GM18499 (cell line): ENCODE data around the gene TLR10.
"Not testable (repeated sequence)": the region's sequence is repeated elsewhere in the genome, so short reads cannot be mapped to it uniquely, and the experiment has no call there.

Experiments
- ATAC-seq: cut with Tn5 transposase; IDR thresholded peaks from one replicate; pipeline ENCODE4 v1.9.1; 2021; ENCODE audit warnings: moderate number of reproducible peaks; ENCODE audit not compliant: insufficient read depth, unreplicated experiment

TLR10 gene

GRCh38 chr4:38803833-38804653 is 21.3 kb upstream of the TLR10 start:
- peak; percentile 33 for ATAC-seq

GRCh38 chr4:38802561-38803355 is 20.0 kb upstream of the TLR10 start:
- ATAC-seq, result no peak

- no peak for ATAC-seq
These were observed 18.2 kb upstream of the TLR10 start for GRCh38 chr4:38800961-38801450.

GRCh38 chr4:38800366-38800765 is 17.6 kb upstream of the TLR10 start:
- no peak for ATAC-seq

GRCh38 chr4:38795087-38795486 is 12.3 kb upstream of the TLR10 start:
- no peak for ATAC-seq

GRCh38 chr4:38794051-38794450 is 11.3 kb upstream of the TLR10 start:
- no peak for ATAC-seq

GRCh38 chr4:38791010-38791409 is 8.2 kb upstream of the TLR10 start:
- no peak for ATAC-seq

GRCh38 chr4:38788317-38788716 is 5.5 kb upstream of the TLR10 start:
- ATAC-seq, result no peak

- ATAC-seq, result no peak
These were observed 4.9 kb upstream of the TLR10 start for GRCh38 chr4:38787693-38788092.

- ATAC-seq, result no peak
These were observed 3.2 kb upstream of the TLR10 start for GRCh38 chr4:38785901-38786402.

GRCh38 chr4:38785041-38785790 is 2.4 kb upstream of the TLR10 start:
- no peak for ATAC-seq

- ATAC-seq, result no peak
These were observed 1.4 kb upstream of the TLR10 start for GRCh38 chr4:38784141-38784540.

- ATAC-seq, result no peak
These were observed 295 bp upstream of the TLR10 start for GRCh38 chr4:38783109-38783460.

GRCh38 chr4:38781854-38782261 is 932 bp downstream of the TLR10 start:
- no peak for ATAC-seq

GRCh38 chr4:38780833-38781484 is 1.8 kb downstream of the TLR10 start:
- no peak for ATAC-seq

GRCh38 chr4:38779790-38780189 is 3.0 kb downstream of the TLR10 start:
- ATAC-seq, result no peak

GRCh38 chr4:38777925-38778324 is 4.9 kb downstream of the TLR10 start:
- ATAC-seq, result not testable (repeated sequence)

GRCh38 chr4:38775326-38775725 is 7.5 kb downstream of the TLR10 start:
- ATAC-seq, result no peak

GRCh38 chr4:38774181-38774955 is 8.4 kb downstream of the TLR10 start:
- ATAC-seq, result no peak
